C4-2B (cell line): Measurements from ENCODE around the gene TMEM239.

ENCODE experiments used
- H3K27ac ChIP-seq: fragments of 450-650 bp; 2 replicates; pipeline ENCODE4 v1.5.1; 2017
- ZFX ChIP-seq: fragments of 450-650 bp; IDR thresholded peaks from 2 replicates; pipeline ENCODE4 v1.6.1; 2017
- TF ChIP-seq, protein P1 (sequence below): fragments of 450-650 bp; conservative IDR thresholded peaks from 2 replicates; pipeline ENCODE4 v1.5.1; 2017; ENCODE audit warnings: mild to moderate bottlenecking

Gene TMEM239

DNA sequence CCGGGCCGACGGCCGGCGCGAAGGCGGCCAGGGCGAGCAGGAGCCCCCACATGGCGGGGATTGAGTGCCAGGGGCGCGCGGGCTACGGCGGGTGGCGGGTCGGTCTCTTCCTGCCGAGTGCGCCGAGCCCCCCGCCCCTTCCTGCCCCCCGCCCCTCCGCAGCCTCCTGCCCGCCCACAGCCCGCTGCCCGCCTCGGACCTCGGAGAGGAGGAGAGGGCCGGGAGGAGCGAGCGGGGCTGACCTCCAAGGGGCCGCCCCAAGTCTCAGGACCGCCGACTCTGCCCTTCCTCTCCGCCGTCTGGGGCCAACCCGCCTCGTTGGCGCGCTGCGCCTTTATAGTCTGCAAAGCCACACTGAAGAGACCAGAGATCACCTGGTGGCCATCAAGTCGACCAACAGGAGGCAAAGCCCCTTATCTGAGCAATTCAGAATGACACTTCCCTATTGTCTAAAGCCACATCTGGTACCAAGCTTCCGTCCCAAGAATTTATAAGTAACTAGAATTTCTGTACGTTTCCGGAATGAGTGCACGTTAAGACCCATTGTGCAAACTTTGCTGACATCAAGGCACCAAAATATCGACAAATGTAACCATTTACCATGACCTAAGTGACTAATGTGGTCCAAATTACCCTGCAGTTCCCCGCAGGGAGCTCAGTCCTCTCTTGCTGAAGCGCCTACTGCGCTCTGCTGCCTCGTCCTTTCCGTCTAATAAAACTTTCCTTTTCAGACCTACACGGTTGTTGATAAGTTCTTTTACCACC lies 15.5 kb upstream of the TMEM239 start, which contains the start of gene CPXM1:
CPXM1 (minus strand) TSS at position 107 of the 765 bp plus-strand sequence; CDS start at position 52, 55 bp downstream.
- H3K27ac ChIP-seq, result no peak within 1 kb of the TSS
- TF ChIP-seq, protein P1, sequence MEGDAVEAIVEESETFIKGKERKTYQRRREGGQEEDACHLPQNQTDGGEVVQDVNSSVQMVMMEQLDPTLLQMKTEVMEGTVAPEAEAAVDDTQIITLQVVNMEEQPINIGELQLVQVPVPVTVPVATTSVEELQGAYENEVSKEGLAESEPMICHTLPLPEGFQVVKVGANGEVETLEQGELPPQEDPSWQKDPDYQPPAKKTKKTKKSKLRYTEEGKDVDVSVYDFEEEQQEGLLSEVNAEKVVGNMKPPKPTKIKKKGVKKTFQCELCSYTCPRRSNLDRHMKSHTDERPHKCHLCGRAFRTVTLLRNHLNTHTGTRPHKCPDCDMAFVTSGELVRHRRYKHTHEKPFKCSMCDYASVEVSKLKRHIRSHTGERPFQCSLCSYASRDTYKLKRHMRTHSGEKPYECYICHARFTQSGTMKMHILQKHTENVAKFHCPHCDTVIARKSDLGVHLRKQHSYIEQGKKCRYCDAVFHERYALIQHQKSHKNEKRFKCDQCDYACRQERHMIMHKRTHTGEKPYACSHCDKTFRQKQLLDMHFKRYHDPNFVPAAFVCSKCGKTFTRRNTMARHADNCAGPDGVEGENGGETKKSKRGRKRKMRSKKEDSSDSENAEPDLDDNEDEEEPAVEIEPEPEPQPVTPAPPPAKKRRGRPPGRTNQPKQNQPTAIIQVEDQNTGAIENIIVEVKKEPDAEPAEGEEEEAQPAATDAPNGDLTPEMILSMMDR, result no peak
- TF ChIP-seq ZFX, result no peak

- H3K27ac ChIP-seq, result no peak overlapping the region
- TF ChIP-seq, protein P1, result no peak
- TF ChIP-seq ZFX, result no peak
These were observed 14.9 kb upstream of the TMEM239 start for GRCh38 chr20:2801286-2801728.

- TF ChIP-seq ZFX, result no peak
- TF ChIP-seq, protein P1, result no peak
- H3K27ac ChIP-seq, result no peak overlapping the region
These were observed 11.9 kb upstream of the TMEM239 start for GRCh38 chr20:2804041-2804828.

GRCh38 chr20:2804852-2805688 lies 11.1 kb upstream of the TMEM239 start:
- TF ChIP-seq, protein P1, result no peak
- no peak for TF ChIP-seq ZFX
- H3K27ac ChIP-seq, result no peak overlapping the region

DNA sequence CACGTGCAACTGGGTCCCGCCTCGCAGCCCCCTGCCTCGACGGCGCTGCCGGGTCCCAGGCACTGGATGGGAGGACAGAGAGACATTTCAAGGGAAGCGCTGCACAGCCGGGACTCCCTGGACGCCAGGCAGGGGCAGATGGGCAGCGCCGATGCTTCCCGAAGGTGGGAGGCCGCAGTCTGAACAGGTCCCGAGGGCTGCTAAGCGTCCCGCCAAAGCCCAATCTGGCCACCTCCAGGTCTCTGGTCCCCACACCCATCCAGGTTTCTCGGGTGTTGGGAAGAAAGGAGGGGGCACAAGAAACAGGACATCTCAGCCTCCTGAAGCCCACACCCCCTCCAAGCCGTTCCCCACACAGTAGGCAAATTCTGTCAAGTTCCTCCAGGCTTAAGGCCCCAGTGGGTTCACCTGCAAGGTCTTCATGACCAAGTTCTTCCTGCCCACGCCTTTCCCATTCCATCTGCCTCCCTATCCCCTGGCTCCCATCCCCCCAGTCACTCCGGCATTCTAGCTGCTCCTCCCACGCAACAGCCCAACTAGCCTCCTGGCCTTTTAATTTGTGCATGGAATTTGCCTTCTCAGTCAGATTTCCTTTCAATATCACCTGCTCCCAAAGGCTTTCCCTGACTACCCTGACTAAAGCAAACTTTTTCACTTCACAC lies 10.3 kb upstream of the TMEM239 start:
- no peak overlapping the region for H3K27ac ChIP-seq
- TF ChIP-seq ZFX, result no peak
- TF ChIP-seq, protein P1, result no peak

GRCh38 chr20:2806351-2806701 lies 9.8 kb upstream of the TMEM239 start:
- no peak overlapping the region for H3K27ac ChIP-seq
- no peak for TF ChIP-seq ZFX
- TF ChIP-seq, protein P1, result no peak
